ENCODE measurements around the gene PKDCC.

The PKDCC gene

GRCh38 chr2:42047488-42048298, at the start of gene PKDCC:
TSS of gene PKDCC (plus strand) at chr2:42048021. CDS start at chr2:42048200, 179 bp downstream.
- DNase-seq (ENCODE audit: low read depth in 3 of 3) = no peak

GRCh38 chr2:41998186-41999127, 49.4 kb upstream of the PKDCC start:
- DNase-seq (ENCODE audit: low read depth in 3 of 3) = no peak

- no peak for DNase-seq (ENCODE audit: low read depth in 3 of 3)
Measured at GRCh38 chr2:41999128-41999480, 48.7 kb upstream of the PKDCC start.

- DNase-seq (ENCODE audit: low read depth in 3 of 3) = no peak
Measured at GRCh38 chr2:41999592-42000281, 48.1 kb upstream of the PKDCC start.

GRCh38 chr2:42001711-42002201, 46.1 kb upstream of the PKDCC start:
- no peak for DNase-seq (ENCODE audit: low read depth in 3 of 3)

GRCh38 chr2:42007551-42007950, 40.3 kb upstream of the PKDCC start:
- DNase-seq (ENCODE audit: low read depth in 3 of 3) = no peak

GRCh38 chr2:42008241-42008921, 39.4 kb upstream of the PKDCC start:
- no peak for DNase-seq (ENCODE audit: low read depth in 3 of 3)

- DNase-seq (ENCODE audit: low read depth in 3 of 3) = no peak
Measured at GRCh38 chr2:42009657-42010580, 37.9 kb upstream of the PKDCC start.

GRCh38 chr2:42010743-42011298, 37.0 kb upstream of the PKDCC start:
- no peak for DNase-seq (ENCODE audit: low read depth in 3 of 3)

- DNase-seq (ENCODE audit: low read depth in 3 of 3) = no peak
Measured at GRCh38 chr2:42012137-42012536, 35.7 kb upstream of the PKDCC start.

GRCh38 chr2:42012651-42013050, 35.2 kb upstream of the PKDCC start:
- no peak for DNase-seq (ENCODE audit: low read depth in 3 of 3)

- DNase-seq (ENCODE audit: low read depth in 3 of 3) = no peak
Measured at GRCh38 chr2:42013409-42013808, 34.4 kb upstream of the PKDCC start.

- no peak for DNase-seq (ENCODE audit: low read depth in 3 of 3)
Measured at GRCh38 chr2:42021464-42021863, 26.4 kb upstream of the PKDCC start.

GRCh38 chr2:42025151-42025582, 22.7 kb upstream of the PKDCC start:
- DNase-seq (ENCODE audit: low read depth in 3 of 3) = no peak

GRCh38 chr2:42026272-42026671, 21.5 kb upstream of the PKDCC start:
- DNase-seq (ENCODE audit: low read depth in 3 of 3) = no peak

GRCh38 chr2:42028571-42029148, 19.2 kb upstream of the PKDCC start:
- DNase-seq (ENCODE audit: low read depth in 3 of 3) = no peak

GRCh38 chr2:42029171-42029570, 18.6 kb upstream of the PKDCC start:
- no peak for DNase-seq (ENCODE audit: low read depth in 3 of 3)

- no peak for DNase-seq (ENCODE audit: low read depth in 3 of 3)
Measured at GRCh38 chr2:42029639-42030199, 18.1 kb upstream of the PKDCC start.

- no peak for DNase-seq (ENCODE audit: low read depth in 3 of 3)
Measured at GRCh38 chr2:42030200-42030759, 17.5 kb upstream of the PKDCC start.
